Measurements from ENCODE around the gene AGRN.

DNA sequence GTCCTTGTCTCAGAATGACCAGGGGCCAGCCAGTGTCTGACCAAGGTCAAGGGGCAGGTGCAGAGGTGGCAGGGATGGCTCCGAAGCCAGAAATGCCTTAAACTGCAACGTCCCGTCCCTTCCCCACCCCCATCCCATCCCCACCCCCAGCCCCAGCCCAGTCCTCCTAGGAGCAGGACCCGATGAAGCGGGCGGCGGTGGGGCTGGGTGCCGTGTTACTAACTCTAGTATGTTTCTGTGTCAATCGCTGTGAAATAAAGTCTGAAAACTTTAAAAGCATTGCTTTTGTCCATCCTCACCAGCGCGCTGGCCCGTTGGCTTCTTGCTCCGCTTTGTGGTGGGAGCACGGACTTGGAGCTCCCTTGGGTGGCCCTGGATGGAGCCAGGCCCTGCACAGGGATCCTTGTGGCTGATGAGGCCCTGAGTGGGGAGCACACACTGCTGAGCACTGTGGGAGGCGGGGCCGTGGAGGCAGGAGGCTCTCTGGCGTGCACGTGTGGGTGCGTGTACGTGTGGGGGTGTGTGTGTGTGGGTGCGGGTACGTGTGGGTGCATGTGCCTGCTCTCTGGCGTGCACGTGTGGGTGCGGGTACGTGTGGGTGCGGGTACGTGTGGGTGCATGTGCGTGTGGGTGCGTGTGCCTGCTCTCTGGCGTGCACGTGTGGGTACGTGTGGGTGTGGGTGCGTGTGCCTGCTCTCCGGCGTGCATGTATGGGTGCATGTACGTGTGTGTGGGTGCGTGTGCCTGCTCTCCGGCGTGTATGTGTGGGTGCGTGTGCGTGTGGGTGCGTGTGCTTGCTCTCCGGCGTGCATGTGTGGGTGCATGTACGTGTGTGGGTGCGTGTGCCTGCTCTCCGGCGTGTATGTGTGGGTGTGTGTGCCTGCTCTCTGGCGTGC lies 36.2 kb downstream of the AGRN start:
- TF ChIP-seq, protein P1, sequence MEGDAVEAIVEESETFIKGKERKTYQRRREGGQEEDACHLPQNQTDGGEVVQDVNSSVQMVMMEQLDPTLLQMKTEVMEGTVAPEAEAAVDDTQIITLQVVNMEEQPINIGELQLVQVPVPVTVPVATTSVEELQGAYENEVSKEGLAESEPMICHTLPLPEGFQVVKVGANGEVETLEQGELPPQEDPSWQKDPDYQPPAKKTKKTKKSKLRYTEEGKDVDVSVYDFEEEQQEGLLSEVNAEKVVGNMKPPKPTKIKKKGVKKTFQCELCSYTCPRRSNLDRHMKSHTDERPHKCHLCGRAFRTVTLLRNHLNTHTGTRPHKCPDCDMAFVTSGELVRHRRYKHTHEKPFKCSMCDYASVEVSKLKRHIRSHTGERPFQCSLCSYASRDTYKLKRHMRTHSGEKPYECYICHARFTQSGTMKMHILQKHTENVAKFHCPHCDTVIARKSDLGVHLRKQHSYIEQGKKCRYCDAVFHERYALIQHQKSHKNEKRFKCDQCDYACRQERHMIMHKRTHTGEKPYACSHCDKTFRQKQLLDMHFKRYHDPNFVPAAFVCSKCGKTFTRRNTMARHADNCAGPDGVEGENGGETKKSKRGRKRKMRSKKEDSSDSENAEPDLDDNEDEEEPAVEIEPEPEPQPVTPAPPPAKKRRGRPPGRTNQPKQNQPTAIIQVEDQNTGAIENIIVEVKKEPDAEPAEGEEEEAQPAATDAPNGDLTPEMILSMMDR (IDR thresholded peaks at IDR 0.05) = no peak
- TF ChIP-seq POLR2AphosphoS5 (IDR thresholded peaks at IDR 0.05) (no peak), EP300 (IDR thresholded peaks at IDR 0.05) (no peak)
